HL-60 (cell line): ENCODE measurements around the gene CCDC102A.

Experiments
- DNase-seq, 2 experiments: peaks; one replicate each; pipeline ENCODE4 v3.0.0-alpha.2; 2010 to 2020; ENCODE audit warnings: low read depth in 1 of 2, low spot score in 1 of 2
- H3K27ac ChIP-seq: fragments of 250-450 bp; sonication (Bioruptor Pico); replicated peaks from 2 replicates; pipeline ENCODE4 v1.5.1; 2020; ENCODE audit warnings: mild to moderate bottlenecking, moderate library complexity
- H3K27me3 ChIP-seq: fragments of 250-450 bp; sonication (Bioruptor Pico); 2 replicates; pipeline ENCODE4 v1.5.1; 2021; ENCODE audit warnings: mild to moderate bottlenecking, moderate library complexity; ENCODE audit not compliant: insufficient read depth, poor library complexity, severe bottlenecking
- H3K4me3 ChIP-seq: replicated peaks from 2 replicates; pipeline ENCODE4 v1.5.1; 2011; ENCODE audit warnings: mild to moderate bottlenecking, control low read depth, low read length; ENCODE audit not compliant: insufficient read depth
- GABPA ChIP-seq: IDR thresholded peaks from 2 replicates; pipeline ENCODE4 v1.6.1; 2012; ENCODE audit warnings: low read depth
- POLR2AphosphoS5 ChIP-seq: IDR thresholded peaks from 2 replicates; pipeline ENCODE4 v1.6.1; 2012; ENCODE audit warnings: low read depth
- SPI1 ChIP-seq: IDR thresholded peaks from 2 replicates; pipeline ENCODE4 v1.6.1; 2012; ENCODE audit warnings: low read depth, mild to moderate bottlenecking, borderline replicate concordance
- TF ChIP-seq, protein P1 (sequence below): IDR thresholded peaks from one replicate; pipeline ENCODE4 v1.5.1; 2011; ENCODE audit warnings: low read length, control low read depth, inconsistent platforms; ENCODE audit not compliant: insufficient read depth
- TF ChIP-seq, protein P2 (sequence below): IDR thresholded peaks from 2 replicates; pipeline ENCODE4 v1.6.1; 2012; ENCODE audit warnings: low read depth; ENCODE audit not compliant: insufficient replicate concordance

Gene CCDC102A

DNA sequence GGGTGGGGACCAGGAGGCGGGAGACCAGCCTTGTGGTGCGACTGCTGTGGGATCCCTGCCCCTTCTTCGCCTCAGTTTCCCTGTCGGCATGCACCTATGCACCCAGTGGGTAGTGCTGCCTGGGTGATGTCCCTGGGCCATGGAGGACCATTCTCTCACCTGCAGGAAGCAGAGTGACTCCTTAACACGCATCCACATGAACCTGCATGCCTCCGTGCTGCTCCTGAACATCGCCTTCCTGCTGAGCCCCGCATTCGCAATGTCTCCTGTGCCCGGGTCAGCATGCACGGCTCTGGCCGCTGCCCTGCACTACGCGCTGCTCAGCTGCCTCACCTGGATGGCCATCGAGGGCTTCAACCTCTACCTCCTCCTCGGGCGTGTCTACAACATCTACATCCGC lies 31.3 kb upstream of the CCDC102A start:
- no peak for DNase-seq
- TF ChIP-seq GABPA (no peak), POLR2AphosphoS5 (no peak), SPI1 (no peak)
- TF ChIP-seq, protein P1, sequence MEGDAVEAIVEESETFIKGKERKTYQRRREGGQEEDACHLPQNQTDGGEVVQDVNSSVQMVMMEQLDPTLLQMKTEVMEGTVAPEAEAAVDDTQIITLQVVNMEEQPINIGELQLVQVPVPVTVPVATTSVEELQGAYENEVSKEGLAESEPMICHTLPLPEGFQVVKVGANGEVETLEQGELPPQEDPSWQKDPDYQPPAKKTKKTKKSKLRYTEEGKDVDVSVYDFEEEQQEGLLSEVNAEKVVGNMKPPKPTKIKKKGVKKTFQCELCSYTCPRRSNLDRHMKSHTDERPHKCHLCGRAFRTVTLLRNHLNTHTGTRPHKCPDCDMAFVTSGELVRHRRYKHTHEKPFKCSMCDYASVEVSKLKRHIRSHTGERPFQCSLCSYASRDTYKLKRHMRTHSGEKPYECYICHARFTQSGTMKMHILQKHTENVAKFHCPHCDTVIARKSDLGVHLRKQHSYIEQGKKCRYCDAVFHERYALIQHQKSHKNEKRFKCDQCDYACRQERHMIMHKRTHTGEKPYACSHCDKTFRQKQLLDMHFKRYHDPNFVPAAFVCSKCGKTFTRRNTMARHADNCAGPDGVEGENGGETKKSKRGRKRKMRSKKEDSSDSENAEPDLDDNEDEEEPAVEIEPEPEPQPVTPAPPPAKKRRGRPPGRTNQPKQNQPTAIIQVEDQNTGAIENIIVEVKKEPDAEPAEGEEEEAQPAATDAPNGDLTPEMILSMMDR, result no peak
- TF ChIP-seq, protein P2, sequence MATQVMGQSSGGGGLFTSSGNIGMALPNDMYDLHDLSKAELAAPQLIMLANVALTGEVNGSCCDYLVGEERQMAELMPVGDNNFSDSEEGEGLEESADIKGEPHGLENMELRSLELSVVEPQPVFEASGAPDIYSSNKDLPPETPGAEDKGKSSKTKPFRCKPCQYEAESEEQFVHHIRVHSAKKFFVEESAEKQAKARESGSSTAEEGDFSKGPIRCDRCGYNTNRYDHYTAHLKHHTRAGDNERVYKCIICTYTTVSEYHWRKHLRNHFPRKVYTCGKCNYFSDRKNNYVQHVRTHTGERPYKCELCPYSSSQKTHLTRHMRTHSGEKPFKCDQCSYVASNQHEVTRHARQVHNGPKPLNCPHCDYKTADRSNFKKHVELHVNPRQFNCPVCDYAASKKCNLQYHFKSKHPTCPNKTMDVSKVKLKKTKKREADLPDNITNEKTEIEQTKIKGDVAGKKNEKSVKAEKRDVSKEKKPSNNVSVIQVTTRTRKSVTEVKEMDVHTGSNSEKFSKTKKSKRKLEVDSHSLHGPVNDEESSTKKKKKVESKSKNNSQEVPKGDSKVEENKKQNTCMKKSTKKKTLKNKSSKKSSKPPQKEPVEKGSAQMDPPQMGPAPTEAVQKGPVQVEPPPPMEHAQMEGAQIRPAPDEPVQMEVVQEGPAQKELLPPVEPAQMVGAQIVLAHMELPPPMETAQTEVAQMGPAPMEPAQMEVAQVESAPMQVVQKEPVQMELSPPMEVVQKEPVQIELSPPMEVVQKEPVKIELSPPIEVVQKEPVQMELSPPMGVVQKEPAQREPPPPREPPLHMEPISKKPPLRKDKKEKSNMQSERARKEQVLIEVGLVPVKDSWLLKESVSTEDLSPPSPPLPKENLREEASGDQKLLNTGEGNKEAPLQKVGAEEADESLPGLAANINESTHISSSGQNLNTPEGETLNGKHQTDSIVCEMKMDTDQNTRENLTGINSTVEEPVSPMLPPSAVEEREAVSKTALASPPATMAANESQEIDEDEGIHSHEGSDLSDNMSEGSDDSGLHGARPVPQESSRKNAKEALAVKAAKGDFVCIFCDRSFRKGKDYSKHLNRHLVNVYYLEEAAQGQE, result no peak
- Histone ChIP-seq H3K4me3 (no peak overlapping the region), H3K27ac (no peak overlapping the region), H3K27me3 (no peaks in the 10 kb centered on the region)

DNA sequence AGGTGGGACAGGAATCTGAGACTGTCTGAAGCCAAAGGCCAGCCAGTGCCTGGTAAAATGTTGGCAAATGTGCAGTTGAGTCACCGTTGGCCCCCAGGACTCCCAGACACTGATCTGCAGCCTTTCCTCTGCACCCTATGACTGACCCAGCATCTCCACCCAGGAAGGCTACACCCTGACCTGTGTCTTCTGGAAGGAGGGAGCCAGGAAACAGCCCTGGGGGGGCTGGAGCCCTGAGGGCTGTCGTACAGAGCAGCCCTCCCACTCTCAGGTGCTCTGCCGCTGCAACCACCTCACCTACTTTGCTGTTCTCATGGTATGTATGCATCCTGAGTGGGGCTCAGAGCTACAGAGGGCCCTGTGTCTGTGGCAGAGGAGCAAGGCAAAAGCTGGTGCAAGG lies 30.1 kb upstream of the CCDC102A start:
- Histone ChIP-seq H3K4me3 (no peak overlapping the region), H3K27ac (no peak overlapping the region), H3K27me3 (no peaks in the 10 kb centered on the region)
- TF ChIP-seq, protein P2, result no peak
- DNase-seq, result no peak

DNA sequence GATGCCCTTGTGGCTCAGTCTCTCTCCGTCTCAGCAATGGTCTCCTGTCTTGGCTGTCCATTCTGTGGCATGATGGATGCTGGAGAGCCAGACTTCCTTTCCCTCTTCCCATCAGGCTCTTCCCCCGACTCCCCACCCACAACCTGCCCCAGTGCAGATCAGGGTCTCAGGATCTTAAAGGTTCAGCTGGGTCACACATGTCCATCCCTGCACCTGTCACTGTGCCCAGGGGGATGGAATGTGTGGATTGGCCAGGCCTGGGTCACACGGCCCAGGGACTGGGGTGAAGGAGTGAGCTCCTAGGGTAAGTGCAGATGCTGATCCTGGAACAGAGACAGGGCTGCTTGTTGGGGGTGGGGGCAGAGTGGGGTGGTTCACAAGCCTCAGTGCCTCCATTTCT lies 29.1 kb upstream of the CCDC102A start:
- Histone ChIP-seq H3K4me3 (no peak overlapping the region), H3K27me3 (no peaks in the 10 kb centered on the region), H3K27ac (no peak overlapping the region)
- TF ChIP-seq, protein P2, result no peak
- TF ChIP-seq GABPA (no peak), SPI1 (no peak), POLR2AphosphoS5 (no peak)
- TF ChIP-seq, protein P1, result no peak
- DNase-seq, result no peak
